NCI-H82 (cell line): ENCODE measurements around the gene PRKG1.
A peak's percentile ranks its signal among the peaks of the same experiment; 100 is the strongest.
"Not testable (repeated sequence)": the region's sequence is repeated elsewhere in the genome, so short reads cannot be mapped to it uniquely, and the experiment has no call there.

Experiments used
- DNase-seq: peaks from one replicate; lab custom pipeline; 2025; lab: John Stamatoyannopoulos, UW

Gene PRKG1

GRCh38 chr10:52215745-52216361, 1141.6 kb downstream of the PRKG1 start:
- peak; percentile 61 for DNase-seq

GRCh38 chr10:52216852-52217251, 1142.6 kb downstream of the PRKG1 start:
- DNase-seq = no peak

GRCh38 chr10:52217531-52217930, 1143.2 kb downstream of the PRKG1 start:
- no peak for DNase-seq

DNA sequence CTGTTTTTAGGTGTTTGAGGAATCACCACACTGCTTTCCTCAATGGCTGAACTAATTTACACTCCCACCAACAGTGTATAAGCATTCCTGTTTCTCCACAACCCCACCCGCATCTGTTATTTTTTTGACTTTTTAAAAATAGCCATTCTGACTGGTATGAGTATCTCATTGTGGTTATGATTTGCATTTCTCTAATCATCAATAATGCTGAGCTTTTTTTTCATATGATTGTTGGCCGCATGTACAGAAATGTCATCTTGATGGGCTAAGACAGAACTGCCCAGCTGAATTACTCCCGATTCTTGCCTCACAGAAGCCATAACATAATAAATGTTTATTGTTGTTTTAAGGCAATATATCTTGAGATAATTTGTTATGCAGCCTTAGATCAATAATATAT, 1146.7 kb downstream of the PRKG1 start:
- no peak for DNase-seq

GRCh38 chr10:52221923-52222322, 1147.6 kb downstream of the PRKG1 start:
- no peak for DNase-seq

- DNase-seq = no peak
Measured at GRCh38 chr10:52226197-52226847, 1152.0 kb downstream of the PRKG1 start.

- no peak for DNase-seq
Measured at GRCh38 chr10:52228556-52228955, 1154.3 kb downstream of the PRKG1 start.

GRCh38 chr10:52229291-52229931, 1155.1 kb downstream of the PRKG1 start:
- no peak for DNase-seq

GRCh38 chr10:52232561-52233350, 1158.5 kb downstream of the PRKG1 start:
- DNase-seq = no peak

DNA sequence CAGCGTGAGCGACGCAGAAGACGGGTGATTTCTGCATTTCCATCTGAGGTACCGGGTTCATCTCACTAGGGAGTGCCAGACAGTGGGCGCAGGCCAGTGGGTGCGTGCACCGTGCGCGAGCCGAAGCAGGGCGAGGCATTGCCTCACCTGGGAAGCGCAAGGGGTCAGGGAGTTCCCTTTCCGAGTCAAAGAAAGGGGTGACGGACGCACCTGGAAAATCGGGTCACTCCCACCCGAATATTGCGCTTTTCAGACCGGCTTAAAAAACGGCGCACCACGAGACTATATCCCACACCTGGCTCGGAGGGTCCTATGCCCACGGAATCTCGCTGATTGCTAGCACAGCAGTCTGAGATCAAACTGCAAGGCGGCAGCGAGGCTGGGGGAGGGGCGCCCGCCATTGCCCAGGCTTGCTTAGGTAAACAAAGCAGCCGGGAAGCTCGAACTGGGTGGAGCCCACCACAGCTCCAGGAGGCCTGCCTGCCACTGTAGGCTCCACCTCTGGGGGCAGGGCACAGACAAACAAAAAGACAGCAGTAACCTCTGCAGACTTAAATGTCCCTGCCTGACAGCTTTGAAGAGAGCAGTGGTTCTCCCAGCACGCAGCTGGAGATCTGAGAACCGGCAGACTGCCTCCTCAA, 1159.2 kb downstream of the PRKG1 start:
- not testable (repeated sequence) for DNase-seq

- DNase-seq = no peak
Measured at GRCh38 chr10:52239771-52240170, 1165.5 kb downstream of the PRKG1 start.

DNA sequence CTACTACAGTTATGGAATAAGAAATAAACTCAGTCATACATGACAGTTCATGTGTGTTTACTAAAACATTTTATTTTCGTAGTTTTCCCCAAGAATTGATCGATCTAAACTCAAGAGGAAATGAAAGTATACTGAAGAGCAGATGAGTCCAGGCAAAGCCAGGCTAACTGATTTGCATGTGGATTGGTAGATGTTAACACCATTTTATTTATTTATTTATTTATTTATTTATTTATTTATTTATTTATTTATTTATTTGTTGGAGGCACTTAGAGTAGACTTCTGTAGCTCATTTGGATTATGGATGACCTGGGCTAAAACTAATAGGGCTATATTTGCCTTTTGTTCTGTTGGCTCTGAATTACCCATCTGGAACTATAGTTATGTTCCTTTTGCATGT, 1171.3 kb downstream of the PRKG1 start:
- DNase-seq = no peak

GRCh38 chr10:52247929-52248328, 1173.6 kb downstream of the PRKG1 start:
- DNase-seq = not testable (repeated sequence)

- no peak for DNase-seq
Measured at GRCh38 chr10:52248697-52249306, 1174.5 kb downstream of the PRKG1 start.

GRCh38 chr10:52249850-52250395, 1175.6 kb downstream of the PRKG1 start:
- no peak for DNase-seq

DNA sequence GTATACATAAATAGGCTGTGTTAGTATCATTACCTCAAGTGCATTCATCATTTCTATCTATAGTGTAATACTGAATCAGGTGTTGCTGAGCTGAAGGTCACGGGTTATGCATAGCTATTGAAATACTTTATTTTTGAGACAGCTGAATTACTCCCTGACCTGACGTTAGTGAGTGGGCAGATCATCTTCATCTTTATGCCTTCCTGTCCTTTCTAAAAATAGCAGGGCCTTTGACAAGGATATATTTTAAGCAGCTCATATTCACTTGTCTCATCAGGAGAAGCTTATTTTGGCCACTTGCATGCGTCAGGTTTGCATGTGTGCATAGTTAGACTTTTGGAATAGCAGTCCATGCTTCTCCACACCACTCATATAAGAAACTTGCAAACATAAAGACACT, 1176.2 kb downstream of the PRKG1 start:
- no peak for DNase-seq

GRCh38 chr10:52252307-52252706, 1178.0 kb downstream of the PRKG1 start:
- no peak for DNase-seq

DNA sequence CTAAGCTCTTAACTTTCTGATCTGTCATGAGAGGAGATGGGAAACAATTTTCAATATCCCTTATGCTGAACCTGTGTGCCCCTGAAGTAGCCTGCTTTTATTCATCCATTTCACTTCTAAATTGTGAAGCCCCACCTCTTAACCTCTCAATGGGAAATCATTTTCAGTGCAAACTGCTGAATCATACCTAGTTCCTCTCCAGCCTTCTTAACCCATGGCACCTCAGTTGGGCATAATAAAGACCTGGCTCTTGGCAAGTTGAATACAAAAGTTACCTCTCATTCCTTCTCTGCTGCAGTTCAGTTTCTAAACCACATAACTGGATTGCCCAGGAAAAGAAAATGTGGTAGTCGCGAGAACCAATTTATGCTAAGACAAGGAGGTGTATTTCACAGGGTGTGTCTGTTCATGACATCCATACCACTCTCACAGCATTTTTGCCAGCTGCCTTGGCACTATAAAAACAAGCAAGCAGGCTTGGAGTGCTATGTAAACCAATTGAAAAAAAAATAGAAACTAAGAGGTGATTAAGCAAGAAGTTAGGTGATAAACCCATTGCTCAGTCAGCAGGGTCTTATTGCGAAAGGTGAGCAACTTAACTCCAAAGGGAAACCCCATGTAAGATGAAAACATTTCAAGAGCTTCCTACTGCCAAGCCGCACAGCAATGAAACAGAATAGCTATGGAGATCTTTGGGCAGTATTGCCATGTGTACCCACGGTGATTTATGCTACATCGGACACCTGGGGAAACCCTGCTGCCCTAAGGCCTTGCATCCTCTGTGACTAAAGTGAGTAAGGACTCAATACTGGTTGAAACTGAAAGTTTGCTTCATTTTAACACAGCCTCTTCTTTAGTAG, 1182.8 kb downstream of the PRKG1 start:
- no peak for DNase-seq

- DNase-seq = no peak
Measured at GRCh38 chr10:52257692-52258075, 1183.4 kb downstream of the PRKG1 start.

DNA sequence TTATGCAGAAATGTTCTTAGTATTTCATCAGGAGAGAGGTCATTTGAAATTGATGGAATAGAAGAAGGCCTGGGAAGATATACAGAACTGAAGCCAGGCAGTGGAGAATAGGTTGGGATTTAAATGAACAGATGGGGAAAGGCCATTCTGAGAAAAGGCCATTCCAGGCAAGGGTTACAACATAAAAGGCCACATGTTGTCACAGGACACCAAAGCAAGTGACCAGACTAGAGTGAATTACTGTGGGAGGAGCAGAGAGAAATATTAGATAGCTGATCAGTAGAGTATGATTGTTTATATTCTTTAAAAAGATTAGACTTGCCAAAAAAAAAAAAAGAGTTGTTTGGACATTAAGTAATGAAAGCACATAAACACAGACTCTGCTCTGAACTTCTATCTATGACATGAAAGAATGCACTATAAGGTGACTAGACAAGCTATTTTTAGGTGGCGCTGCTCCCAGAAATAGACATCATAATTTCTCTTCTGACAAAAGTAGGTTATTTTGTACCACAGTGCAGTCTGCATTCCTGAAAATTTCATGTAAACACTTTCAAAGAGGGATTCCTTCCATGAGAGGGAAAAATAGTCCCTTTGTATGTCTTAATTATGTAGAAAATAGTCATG, 1184.6 kb downstream of the PRKG1 start:
- DNase-seq = no peak
